K562 (cell line): Measurements from ENCODE around the gene ANKRD44. TPM values are rescaled to one million over a fixed set of nuclear protein-coding genes. Genes with fewer than 3 reads are reported as not detected.

Experiments used
- ETS2 ChIP-seq: IDR thresholded peaks from 2 replicates; pipeline ENCODE4 v1.6.1; 2016; ENCODE audit warnings: borderline replicate concordance, missing genetic modification characterization, mild to moderate bottlenecking, moderate library complexity, missing compliant biosample characterization; ENCODE audit not compliant: poor library complexity, severe bottlenecking
- NUFIP1 ChIP-seq: fragments of 450-650 bp; IDR thresholded peaks from 2 replicates; pipeline ENCODE4 v1.6.1; 2018; ENCODE audit not compliant: partially characterized antibody
- ZFX ChIP-seq: sonication (generic); formaldehyde crosslinking; IDR thresholded peaks from 2 replicates; pipeline ENCODE4 v1.8.0; 2022; ENCODE audit warnings: mild to moderate bottlenecking, missing genetic modification reagents, moderate library complexity
- ZZZ3 ChIP-seq: fragments of 450-650 bp; IDR thresholded peaks from 2 replicates; pipeline ENCODE4 v1.6.1; 2016; ENCODE audit warnings: antibody characterized with exemption, mild to moderate bottlenecking, moderate library complexity
- polyA plus RNA-seq, 8 experiments: library from polyadenylated mRNA; depleted of rRNA in 4 of 8; stranded (reverse) in 5 of 8; unstranded in 3 of 8; fragments of >200 nt; fragmentation: Nextera tagmentation in 2 of 8; fragmentation: Illumina TruSeq in 1 of 8; extraction: Ambion mirVana in 2 of 8; extraction: Trizol in 1 of 8; gene quantifications; 2 replicates each; pipeline versions ENCODE4 v1.2.1 to v1.2.3, GENCODE V29; 2011 to 2014; ENCODE audit warnings: inconsistent platforms in 1 of 8, missing spikeins in 1 of 8
- total RNA-seq, 7 experiments: library from RNA; depleted of rRNA in 6 of 7; stranded (reverse); fragments of >200 nt in 6 of 7; fragmentation: Illumina TruSeq in 2 of 7; extraction: Trizol in 2 of 7; gene quantifications; 2 replicates each; pipeline versions ENCODE4 v1.2.1 to v1.2.3, GENCODE V29; 2011 to 2021; ENCODE audit warnings: low replicate concordance in 1 of 7
- TF ChIP-seq, protein P1 (sequence below): fragments of 200-600 bp; sonication (generic); IDR thresholded peaks from one replicate; pipeline ENCODE4 v1.6.1; 2012; ENCODE audit warnings: mild to moderate bottlenecking, low read depth, low read length, inconsistent platforms
- TF ChIP-seq, protein P2 (sequence below): fragments of 250-450 bp; sonication (Bioruptor Pico); IDR thresholded peaks from 2 replicates; pipeline ENCODE4 v1.4.0; 2020; ENCODE audit warnings: borderline replicate concordance
- TF ChIP-seq, protein P3 (sequence below): sonication (generic); formaldehyde crosslinking; IDR thresholded peaks from 2 replicates; pipeline ENCODE4 v1.8.1; 2023; ENCODE audit warnings: mild to moderate bottlenecking, missing genetic modification reagents
- TF ChIP-seq, protein P4 (sequence below): sonication (generic); formaldehyde crosslinking; IDR thresholded peaks from 2 replicates; pipeline ENCODE4 v1.8.0; 2022; ENCODE audit warnings: missing genetic modification reagents, mild to moderate bottlenecking, moderate library complexity, borderline replicate concordance

Gene ANKRD44
- total and polyA plus RNA-seq, 9 of the 15 experiments (the other 6 are each of a cell fraction or from before 2014, with no cell fraction given), result 0.03 to 0.64 (median 0.07) TPM; not detected in 3

DNA sequence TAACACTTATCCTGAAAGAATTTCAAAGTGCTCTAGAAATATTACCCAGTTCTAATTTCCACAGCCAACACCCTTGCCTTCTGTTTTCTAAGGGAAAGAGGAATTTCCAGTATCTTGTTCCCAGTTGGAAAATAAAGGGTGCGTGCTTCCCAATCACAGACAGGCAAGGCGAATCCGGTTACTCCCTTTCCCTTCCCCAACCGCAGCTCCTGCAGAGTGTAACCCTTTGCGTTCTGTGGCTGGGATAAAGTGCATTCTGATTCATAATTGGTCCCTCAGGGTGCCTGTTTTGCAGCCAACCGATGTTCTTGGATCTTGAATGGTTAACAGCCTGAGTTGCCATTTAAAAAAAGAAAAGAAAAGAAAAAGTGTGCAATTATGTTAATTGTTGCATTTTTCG lies 343.5 kb downstream of the ANKRD44 start (continued):
- TF ChIP-seq, protein P1, sequence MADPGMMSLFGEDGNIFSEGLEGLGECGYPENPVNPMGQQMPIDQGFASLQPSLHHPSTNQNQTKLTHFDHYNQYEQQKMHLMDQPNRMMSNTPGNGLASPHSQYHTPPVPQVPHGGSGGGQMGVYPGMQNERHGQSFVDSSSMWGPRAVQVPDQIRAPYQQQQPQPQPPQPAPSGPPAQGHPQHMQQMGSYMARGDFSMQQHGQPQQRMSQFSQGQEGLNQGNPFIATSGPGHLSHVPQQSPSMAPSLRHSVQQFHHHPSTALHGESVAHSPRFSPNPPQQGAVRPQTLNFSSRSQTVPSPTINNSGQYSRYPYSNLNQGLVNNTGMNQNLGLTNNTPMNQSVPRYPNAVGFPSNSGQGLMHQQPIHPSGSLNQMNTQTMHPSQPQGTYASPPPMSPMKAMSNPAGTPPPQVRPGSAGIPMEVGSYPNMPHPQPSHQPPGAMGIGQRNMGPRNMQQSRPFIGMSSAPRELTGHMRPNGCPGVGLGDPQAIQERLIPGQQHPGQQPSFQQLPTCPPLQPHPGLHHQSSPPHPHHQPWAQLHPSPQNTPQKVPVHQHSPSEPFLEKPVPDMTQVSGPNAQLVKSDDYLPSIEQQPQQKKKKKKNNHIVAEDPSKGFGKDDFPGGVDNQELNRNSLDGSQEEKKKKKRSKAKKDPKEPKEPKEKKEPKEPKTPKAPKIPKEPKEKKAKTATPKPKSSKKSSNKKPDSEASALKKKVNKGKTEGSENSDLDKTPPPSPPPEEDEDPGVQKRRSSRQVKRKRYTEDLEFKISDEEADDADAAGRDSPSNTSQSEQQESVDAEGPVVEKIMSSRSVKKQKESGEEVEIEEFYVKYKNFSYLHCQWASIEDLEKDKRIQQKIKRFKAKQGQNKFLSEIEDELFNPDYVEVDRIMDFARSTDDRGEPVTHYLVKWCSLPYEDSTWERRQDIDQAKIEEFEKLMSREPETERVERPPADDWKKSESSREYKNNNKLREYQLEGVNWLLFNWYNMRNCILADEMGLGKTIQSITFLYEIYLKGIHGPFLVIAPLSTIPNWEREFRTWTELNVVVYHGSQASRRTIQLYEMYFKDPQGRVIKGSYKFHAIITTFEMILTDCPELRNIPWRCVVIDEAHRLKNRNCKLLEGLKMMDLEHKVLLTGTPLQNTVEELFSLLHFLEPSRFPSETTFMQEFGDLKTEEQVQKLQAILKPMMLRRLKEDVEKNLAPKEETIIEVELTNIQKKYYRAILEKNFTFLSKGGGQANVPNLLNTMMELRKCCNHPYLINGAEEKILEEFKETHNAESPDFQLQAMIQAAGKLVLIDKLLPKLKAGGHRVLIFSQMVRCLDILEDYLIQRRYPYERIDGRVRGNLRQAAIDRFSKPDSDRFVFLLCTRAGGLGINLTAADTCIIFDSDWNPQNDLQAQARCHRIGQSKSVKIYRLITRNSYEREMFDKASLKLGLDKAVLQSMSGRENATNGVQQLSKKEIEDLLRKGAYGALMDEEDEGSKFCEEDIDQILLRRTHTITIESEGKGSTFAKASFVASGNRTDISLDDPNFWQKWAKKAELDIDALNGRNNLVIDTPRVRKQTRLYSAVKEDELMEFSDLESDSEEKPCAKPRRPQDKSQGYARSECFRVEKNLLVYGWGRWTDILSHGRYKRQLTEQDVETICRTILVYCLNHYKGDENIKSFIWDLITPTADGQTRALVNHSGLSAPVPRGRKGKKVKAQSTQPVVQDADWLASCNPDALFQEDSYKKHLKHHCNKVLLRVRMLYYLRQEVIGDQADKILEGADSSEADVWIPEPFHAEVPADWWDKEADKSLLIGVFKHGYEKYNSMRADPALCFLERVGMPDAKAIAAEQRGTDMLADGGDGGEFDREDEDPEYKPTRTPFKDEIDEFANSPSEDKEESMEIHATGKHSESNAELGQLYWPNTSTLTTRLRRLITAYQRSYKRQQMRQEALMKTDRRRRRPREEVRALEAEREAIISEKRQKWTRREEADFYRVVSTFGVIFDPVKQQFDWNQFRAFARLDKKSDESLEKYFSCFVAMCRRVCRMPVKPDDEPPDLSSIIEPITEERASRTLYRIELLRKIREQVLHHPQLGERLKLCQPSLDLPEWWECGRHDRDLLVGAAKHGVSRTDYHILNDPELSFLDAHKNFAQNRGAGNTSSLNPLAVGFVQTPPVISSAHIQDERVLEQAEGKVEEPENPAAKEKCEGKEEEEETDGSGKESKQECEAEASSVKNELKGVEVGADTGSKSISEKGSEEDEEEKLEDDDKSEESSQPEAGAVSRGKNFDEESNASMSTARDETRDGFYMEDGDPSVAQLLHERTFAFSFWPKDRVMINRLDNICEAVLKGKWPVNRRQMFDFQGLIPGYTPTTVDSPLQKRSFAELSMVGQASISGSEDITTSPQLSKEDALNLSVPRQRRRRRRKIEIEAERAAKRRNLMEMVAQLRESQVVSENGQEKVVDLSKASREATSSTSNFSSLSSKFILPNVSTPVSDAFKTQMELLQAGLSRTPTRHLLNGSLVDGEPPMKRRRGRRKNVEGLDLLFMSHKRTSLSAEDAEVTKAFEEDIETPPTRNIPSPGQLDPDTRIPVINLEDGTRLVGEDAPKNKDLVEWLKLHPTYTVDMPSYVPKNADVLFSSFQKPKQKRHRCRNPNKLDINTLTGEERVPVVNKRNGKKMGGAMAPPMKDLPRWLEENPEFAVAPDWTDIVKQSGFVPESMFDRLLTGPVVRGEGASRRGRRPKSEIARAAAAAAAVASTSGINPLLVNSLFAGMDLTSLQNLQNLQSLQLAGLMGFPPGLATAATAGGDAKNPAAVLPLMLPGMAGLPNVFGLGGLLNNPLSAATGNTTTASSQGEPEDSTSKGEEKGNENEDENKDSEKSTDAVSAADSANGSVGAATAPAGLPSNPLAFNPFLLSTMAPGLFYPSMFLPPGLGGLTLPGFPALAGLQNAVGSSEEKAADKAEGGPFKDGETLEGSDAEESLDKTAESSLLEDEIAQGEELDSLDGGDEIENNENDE, result no peak
- TF ChIP-seq ZFX (CRISPR knock-in tag) (no peak), ZZZ3 (no peak), NUFIP1 (no peak), ETS2 (tag) (no peak)
- TF ChIP-seq, protein P2, sequence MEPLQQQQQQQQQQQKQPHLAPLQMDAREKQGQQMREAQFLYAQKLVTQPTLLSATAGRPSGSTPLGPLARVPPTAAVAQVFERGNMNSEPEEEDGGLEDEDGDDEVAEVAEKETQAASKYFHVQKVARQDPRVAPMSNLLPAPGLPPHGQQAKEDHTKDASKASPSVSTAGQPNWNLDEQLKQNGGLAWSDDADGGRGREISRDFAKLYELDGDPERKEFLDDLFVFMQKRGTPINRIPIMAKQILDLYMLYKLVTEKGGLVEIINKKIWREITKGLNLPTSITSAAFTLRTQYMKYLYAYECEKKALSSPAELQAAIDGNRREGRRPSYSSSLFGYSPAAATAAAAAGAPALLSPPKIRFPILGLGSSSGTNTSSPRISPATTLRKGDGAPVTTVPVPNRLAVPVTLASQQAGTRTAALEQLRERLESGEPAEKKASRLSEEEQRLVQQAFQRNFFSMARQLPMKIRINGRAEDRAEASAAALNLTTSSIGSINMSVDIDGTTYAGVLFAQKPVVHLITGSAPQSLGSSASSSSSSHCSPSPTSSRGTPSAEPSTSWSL (CRISPR knock-in tag), result no peak
- TF ChIP-seq, protein P3, sequence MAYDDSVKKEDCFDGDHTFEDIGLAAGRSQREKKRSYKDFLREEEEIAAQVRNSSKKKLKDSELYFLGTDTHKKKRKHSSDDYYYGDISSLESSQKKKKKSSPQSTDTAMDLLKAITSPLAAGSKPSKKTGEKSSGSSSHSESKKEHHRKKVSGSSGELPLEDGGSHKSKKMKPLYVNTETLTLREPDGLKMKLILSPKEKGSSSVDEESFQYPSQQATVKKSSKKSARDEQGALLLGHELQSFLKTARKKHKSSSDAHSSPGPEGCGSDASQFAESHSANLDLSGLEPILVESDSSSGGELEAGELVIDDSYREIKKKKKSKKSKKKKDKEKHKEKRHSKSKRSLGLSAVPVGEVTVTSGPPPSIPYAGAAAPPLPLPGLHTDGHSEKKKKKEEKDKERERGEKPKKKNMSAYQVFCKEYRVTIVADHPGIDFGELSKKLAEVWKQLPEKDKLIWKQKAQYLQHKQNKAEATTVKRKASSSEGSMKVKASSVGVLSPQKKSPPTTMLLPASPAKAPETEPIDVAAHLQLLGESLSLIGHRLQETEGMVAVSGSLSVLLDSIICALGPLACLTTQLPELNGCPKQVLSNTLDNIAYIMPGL (CRISPR knock-in tag), result no peak
- TF ChIP-seq, protein P4, sequence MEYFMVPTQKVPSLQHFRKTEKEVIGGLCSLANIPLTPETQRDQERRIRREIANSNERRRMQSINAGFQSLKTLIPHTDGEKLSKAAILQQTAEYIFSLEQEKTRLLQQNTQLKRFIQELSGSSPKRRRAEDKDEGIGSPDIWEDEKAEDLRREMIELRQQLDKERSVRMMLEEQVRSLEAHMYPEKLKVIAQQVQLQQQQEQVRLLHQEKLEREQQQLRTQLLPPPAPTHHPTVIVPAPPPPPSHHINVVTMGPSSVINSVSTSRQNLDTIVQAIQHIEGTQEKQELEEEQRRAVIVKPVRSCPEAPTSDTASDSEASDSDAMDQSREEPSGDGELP (CRISPR knock-in tag), result no peak
